ENCODE measurements around the gene ZNF420. TPM values are rescaled to one million over a fixed set of nuclear protein-coding genes. Genes with fewer than 3 reads are reported as not detected.

ZNF420 gene
- total RNA-seq, 1 donor from 2014 or later = 1.7 TPM

- DNase-seq (ENCODE audit: low read depth) = no peak
- no peak overlapping the region for H3K4me3 ChIP-seq (ENCODE audit: low read depth, low read length)
- no peak for TF ChIP-seq CTCF (conservative IDR thresholded peaks at IDR 0.05; ENCODE audit: low read depth, low read length)
Observed at GRCh38 chr19:37136111-37136510, 57.9 kb downstream of the ZNF420 start.

GRCh38 chr19:37148214-37148613 lies 70.0 kb downstream of the ZNF420 start:
- no peak for TF ChIP-seq CTCF (conservative IDR thresholded peaks at IDR 0.05; ENCODE audit: low read depth, low read length)
- H3K4me3 ChIP-seq (ENCODE audit: low read depth, low read length) = no peak overlapping the region
- DNase-seq (ENCODE audit: low read depth) = no peak

GRCh38 chr19:37160153-37160552 lies 81.9 kb downstream of the ZNF420 start:
- no peak for TF ChIP-seq CTCF (conservative IDR thresholded peaks at IDR 0.05; ENCODE audit: low read depth, low read length)
- no peak overlapping the region for H3K4me3 ChIP-seq (ENCODE audit: low read depth, low read length)
- no peak for DNase-seq (ENCODE audit: low read depth)

GRCh38 chr19:37165635-37166034 lies 87.4 kb downstream of the ZNF420 start:
- no peak for TF ChIP-seq CTCF (conservative IDR thresholded peaks at IDR 0.05; ENCODE audit: low read depth, low read length)
- no peak overlapping the region for H3K4me3 ChIP-seq (ENCODE audit: low read depth, low read length)
- DNase-seq (ENCODE audit: low read depth) = no peak

- peak within 1 kb of the TSS; percentile 75 for H3K4me3 ChIP-seq (ENCODE audit: low read depth, low read length)
- DNase-seq (ENCODE audit: low read depth) = peak; percentile 87
- peak; percentile 36 for TF ChIP-seq CTCF (conservative IDR thresholded peaks at IDR 0.05; ENCODE audit: low read depth, low read length)
Observed at GRCh38 chr19:37172368-37173366, 94.4 kb downstream of the ZNF420 start, which contains the start of gene ZNF585A. TSS of gene ZNF585A (minus strand) at chr19:37172695. CDS start at chr19:37169910, 2,785 bp downstream.

Other genes starting within 250 kb of the ZNF420 start
- gene ZNF790, start 240.0 kb upstream of the ZNF420 start, total RNA-seq = 1.2 and 6.1 TPM in 2 replicates
- gene ZNF345, start 227.6 kb upstream of the ZNF420 start, total RNA-seq = 0.46 and 0.72 TPM in 2 replicates
- gene ZNF829, start 162.1 kb upstream of the ZNF420 start, total RNA-seq = 2.7 and 3.2 TPM in 2 replicates
- gene ZNF568, start 162.1 kb upstream of the ZNF420 start, total RNA-seq = 3.3 and 4.3 TPM in 2 replicates
- 2.5 and 6.1 TPM in 2 replicates for gene ZNF585A, start 94.3 kb downstream of the ZNF420 start, total RNA-seq
- gene ZNF585B, start 132.1 kb downstream of the ZNF420 start, total RNA-seq = 3.3 and 4.3 TPM in 2 replicates
- gene ZNF383, start 139.8 kb downstream of the ZNF420 start, total RNA-seq = 1.9 and 3.2 TPM in 2 replicates

Measured in epithelial cell of proximal tubule (primary cell).